Neural cell (in vitro differentiated cells): ENCODE measurements around the gene RET. TPM values are rescaled to one million over a fixed set of nuclear protein-coding genes. Genes with fewer than 3 reads are reported as not detected.

Experiments
- H2AFZ ChIP-seq: fragments of 200-600, 300-800 bp; sonication (generic), shearing (Covaris generic); 2 replicates; pipeline ENCODE4 v1.6.0; 2014; ENCODE audit warnings: low read depth, mild to moderate bottlenecking, antibody characterized with exemption, low read length, moderate library complexity
- H3F3A ChIP-seq: fragments of 200-600 bp; shearing (Covaris generic); 2 replicates; pipeline ENCODE4 v1.6.1; 2016; ENCODE audit warnings: mild to moderate bottlenecking, moderate library complexity, mixed read lengths, antibody characterized with exemption, low read length; ENCODE audit not compliant: insufficient read depth, poor library complexity, severe bottlenecking
- H3K27ac ChIP-seq: fragments of 200-600, 300-800 bp; sonication (generic), shearing (Covaris generic); 2 replicates; pipeline ENCODE4 v1.5.1; 2014; ENCODE audit warnings: mild to moderate bottlenecking, low read length, moderate library complexity
- H3K27me3 ChIP-seq: fragments of 300-800, 200-600 bp; sonication (generic), shearing (Covaris generic); 2 replicates; pipeline ENCODE4 v1.6.0; 2014; ENCODE audit warnings: mild to moderate bottlenecking, low read depth, low read length, moderate library complexity; ENCODE audit not compliant: insufficient read depth
- H3K36me3 ChIP-seq: fragments of 300-800, 200-600 bp; sonication (generic), shearing (Covaris generic); 2 replicates; pipeline ENCODE4 v1.5.1; 2014; ENCODE audit warnings: mild to moderate bottlenecking, antibody characterized with exemption, low read length, moderate library complexity; ENCODE audit not compliant: insufficient read depth
- H3K4me2 ChIP-seq: fragments of 300-800, 200-600 bp; sonication (generic), shearing (Covaris generic); 2 replicates; pipeline ENCODE4 v1.6.0; 2014; ENCODE audit warnings: mild to moderate bottlenecking, low read length
- H3K4me3 ChIP-seq: fragments of 300-800, 200-600 bp; sonication (generic), shearing (Covaris generic); 2 replicates; pipeline ENCODE4 v1.5.1; 2014; ENCODE audit warnings: mild to moderate bottlenecking, low read length, moderate library complexity
- H3K79me2 ChIP-seq: fragments of 200-600 bp; shearing (Covaris generic); replicated peaks from 2 replicates; pipeline ENCODE4 v1.6.0; 2014; ENCODE audit warnings: mild to moderate bottlenecking, low read length, moderate library complexity; ENCODE audit not compliant: insufficient read depth
- H3K9ac ChIP-seq: fragments of 300-800, 200-600 bp; sonication (generic), shearing (Covaris generic); 2 replicates; pipeline ENCODE4 v1.6.1; 2016; ENCODE audit warnings: mild to moderate bottlenecking, low read length, mixed read lengths
- H3K9me2 ChIP-seq: fragments of 200-600 bp; shearing (Covaris generic); 2 replicates; pipeline ENCODE4 v1.6.1; 2016; ENCODE audit warnings: mild to moderate bottlenecking, low read length, mixed read lengths; ENCODE audit not compliant: insufficient read depth
- H3K9me3 ChIP-seq: fragments of 200-600, 300-800 bp; sonication (generic), shearing (Covaris generic); 2 replicates; pipeline ENCODE4 v1.6.1; 2016; ENCODE audit warnings: mild to moderate bottlenecking, mixed run types, low read length, moderate library complexity, mixed read lengths
- H4K20me1 ChIP-seq: fragments of 200-600 bp; shearing (Covaris generic); 2 replicates; pipeline ENCODE4 v1.6.1; 2016; ENCODE audit warnings: mild to moderate bottlenecking, mixed run types; ENCODE audit not compliant: insufficient read depth
- CTCF ChIP-seq: fragments of 450-650 bp; IDR thresholded peaks from 2 replicates; pipeline ENCODE4 v1.5.1; 2014; ENCODE audit warnings: antibody characterized with exemption, mild to moderate bottlenecking, moderate library complexity; ENCODE audit not compliant: poor library complexity, severe bottlenecking
- EP300 ChIP-seq: fragments of 450-650 bp; conservative IDR thresholded peaks from 2 replicates; pipeline ENCODE4 v1.6.1; 2014; ENCODE audit warnings: antibody characterized with exemption, mild to moderate bottlenecking, moderate library complexity; ENCODE audit not compliant: poor library complexity, severe bottlenecking
- EZH2 ChIP-seq: fragments of 200-600, 300-800 bp; shearing (Covaris generic), sonication (generic); IDR thresholded peaks from 2 replicates; pipeline ENCODE4 v1.6.1; 2014; ENCODE audit warnings: antibody characterized with exemption, low read length, borderline replicate concordance, mild to moderate bottlenecking; ENCODE audit not compliant: insufficient read depth, poor library complexity, severe bottlenecking
- MXI1 ChIP-seq: fragments of 450-650 bp; conservative IDR thresholded peaks from 2 replicates; pipeline ENCODE4 v1.6.1; 2014; ENCODE audit warnings: antibody characterized with exemption, mild to moderate bottlenecking; ENCODE audit not compliant: poor library complexity, severe bottlenecking
- POLR2AphosphoS5 ChIP-seq: IDR thresholded peaks from 2 replicates; pipeline ENCODE4 v1.6.1; 2012
- RAD21 ChIP-seq: fragments of 450-650 bp; conservative IDR thresholded peaks from 2 replicates; pipeline ENCODE4 v1.6.1; 2014; ENCODE audit warnings: antibody characterized with exemption, mild to moderate bottlenecking, moderate library complexity
- REST ChIP-seq: IDR thresholded peaks from 2 replicates; pipeline ENCODE4 v1.6.1; 2012; ENCODE audit warnings: borderline replicate concordance
- SMC3 ChIP-seq: fragments of 450-650 bp; conservative IDR thresholded peaks from 2 replicates; pipeline ENCODE4 v1.6.1; 2014; ENCODE audit warnings: antibody characterized with exemption, mild to moderate bottlenecking, moderate library complexity; ENCODE audit not compliant: poor library complexity
- TAF1 ChIP-seq: IDR thresholded peaks from 2 replicates; pipeline ENCODE4 v1.6.1; 2012; ENCODE audit warnings: low read depth
- polyA plus RNA-seq: library from polyadenylated mRNA; depleted of rRNA; stranded (reverse); fragments of >200 nt; gene quantifications from 2 replicates; pipeline ENCODE4 v1.2.3, GENCODE V29; 2014

Gene RET
- polyA plus RNA-seq, 1 donor from 2014 or later: 1.7 TPM

- H3K9me3 ChIP-seq: no peaks in the 10 kb centered on the region
- no peak overlapping the region for H3K4me2 ChIP-seq
- no peak overlapping the region for H3K27ac ChIP-seq
- no peaks in the 10 kb centered on the region for H3F3A ChIP-seq
- no peak for TF ChIP-seq SMC3
- TF ChIP-seq RAD21: no peak
- no peak for TF ChIP-seq REST
- no peaks in the 10 kb centered on the region for H3K79me2 ChIP-seq
- no peak overlapping the region for H3K4me3 ChIP-seq
- H2AFZ ChIP-seq: no peak overlapping the region
- H3K9ac ChIP-seq: no peak overlapping the region
- H3K36me3 ChIP-seq: no peaks in the 10 kb centered on the region
- H3K27me3 ChIP-seq: no peaks in the 10 kb centered on the region
- no peaks in the 10 kb centered on the region for H3K9me2 ChIP-seq
- no peaks in the 10 kb centered on the region for H4K20me1 ChIP-seq
Measured at GRCh38 chr10:43126759-43127424, 50.0 kb downstream of the RET start.

GRCh38 chr10:43127442-43127841 is 50.6 kb downstream of the RET start:
- H3K4me2 ChIP-seq: no peak overlapping the region
- no peaks in the 10 kb centered on the region for H3K79me2 ChIP-seq
- H3K9me2 ChIP-seq: no peaks in the 10 kb centered on the region
- H3K9me3 ChIP-seq: no peaks in the 10 kb centered on the region
- no peak overlapping the region for H3K27ac ChIP-seq
- no peak for TF ChIP-seq MXI1
- no peak for TF ChIP-seq TAF1
- TF ChIP-seq REST: no peak
- TF ChIP-seq SMC3: no peak
- TF ChIP-seq EP300: no peak
- no peak for TF ChIP-seq EZH2
- no peak for TF ChIP-seq CTCF
- no peak for TF ChIP-seq POLR2AphosphoS5
- no peak for TF ChIP-seq RAD21
- no peak overlapping the region for H3K4me3 ChIP-seq
- no peaks in the 10 kb centered on the region for H3K36me3 ChIP-seq
- no peaks in the 10 kb centered on the region for H3F3A ChIP-seq
- H2AFZ ChIP-seq: no peak overlapping the region
- H3K9ac ChIP-seq: no peak overlapping the region
- no peaks in the 10 kb centered on the region for H4K20me1 ChIP-seq
- H3K27me3 ChIP-seq: no peaks in the 10 kb centered on the region
